Fibroblast of the aortic adventitia (primary cell): ENCODE data around the gene C4BPB. TPM values are rescaled to one million over a fixed set of nuclear protein-coding genes. Genes with fewer than 3 reads are reported as not detected.

Experiments
- DNase-seq: peaks from one replicate; pipeline ENCODE4 v3.0.0-alpha.2; 2010; ENCODE audit warnings: low read depth
- H3K4me3 ChIP-seq: 2 replicates; pipeline ENCODE4 v1.5.1; 2011; ENCODE audit warnings: low read depth, mild to moderate bottlenecking, control low read depth, low read length, moderate library complexity
- CTCF ChIP-seq: IDR thresholded peaks from 2 replicates; pipeline ENCODE4 v1.5.1; 2011; ENCODE audit warnings: mild to moderate bottlenecking, low read length, control low read depth, inconsistent platforms; ENCODE audit not compliant: insufficient read depth
- total RNA-seq: library from RNA; depleted of rRNA; stranded (reverse); fragments of >200 nt; gene quantifications from 2 replicates; pipeline ENCODE4 v1.2.3, GENCODE V29; 2012; ENCODE audit warnings: low replicate concordance

The C4BPB gene
- total RNA-seq, 1 donor: not detected

- no peak overlapping the region for H3K4me3 ChIP-seq
- TF ChIP-seq CTCF: no peak
- no peak for DNase-seq
Observed at GRCh38 chr1:207131163-207131562, 42.5 kb downstream of the C4BPB start.

- no peak for TF ChIP-seq CTCF
- no peak for DNase-seq
- H3K4me3 ChIP-seq: no peak overlapping the region
Observed at GRCh38 chr1:207134581-207134980, 45.9 kb downstream of the C4BPB start.

- DNase-seq: no peak
- H3K4me3 ChIP-seq: no peak overlapping the region
- no peak for TF ChIP-seq CTCF
Observed at GRCh38 chr1:207139616-207140015, 51.0 kb downstream of the C4BPB start.

- no peak overlapping the region for H3K4me3 ChIP-seq
- no peak for DNase-seq
- TF ChIP-seq CTCF: no peak
Observed at GRCh38 chr1:207140536-207140935, 51.9 kb downstream of the C4BPB start.

- H3K4me3 ChIP-seq: no peak overlapping the region
- no peak for DNase-seq
- no peak for TF ChIP-seq CTCF
Observed at GRCh38 chr1:207145401-207146058, 56.9 kb downstream of the C4BPB start.

Other genes starting within 250 kb of the C4BPB start
- gene IL20, start 223.2 kb upstream of the C4BPB start, total RNA-seq: not detected in 2 replicates
- gene IL24, start 191.4 kb upstream of the C4BPB start, total RNA-seq: not detected in 2 replicates
- not detected in 2 replicates for gene FCMR, start 166.9 kb upstream of the C4BPB start, total RNA-seq
- gene PIGR, start 142.4 kb upstream of the C4BPB start, total RNA-seq: not detected in 2 replicates
- gene FCAMR, start 118.4 kb upstream of the C4BPB start, total RNA-seq: not detected in 2 replicates
- under 0.01 TPM in 1 of 2 replicates, not detected in the other for gene C1orf116, start 56.1 kb upstream of the C4BPB start, total RNA-seq
- gene YOD1, start 37.7 kb upstream of the C4BPB start, total RNA-seq: 3.5 and 10.1 TPM in 2 replicates
- 6.9 and 9.0 TPM in 2 replicates for gene PFKFB2, start 35.6 kb upstream of the C4BPB start, total RNA-seq
- not detected in 2 replicates for gene C4BPA, start 15.4 kb downstream of the C4BPB start, total RNA-seq
- gene CD55, start 232.8 kb downstream of the C4BPB start, total RNA-seq: 25.5 and 34.0 TPM in 2 replicates